Activated CD8-positive, alpha-beta memory T cell treated with anti-CD3 and anti-CD28 coated beads, Interleukin-2, amount 10 ng/mL, durations not matched to agents 7 days and 5 days (primary cell): ENCODE data around the gene CFAP58. TPM values are rescaled to one million over a fixed set of nuclear protein-coding genes. Genes with fewer than 3 reads are reported as not detected.

Experiments
- ATAC-seq: fragments of 150-1000 bp; cut with Tn5 transposase; one replicate; pipeline ENCODE4 v1.10.0; 2021; ENCODE audit warnings: moderate library complexity
- CTCF ChIA-PET: fragments of 350-600 bp; sonication (Branson Sonifier 250); formaldehyde crosslinking; loops from one replicate; lab custom pipeline; 2021; ENCODE audit warnings: antibody characterized with exemption; lab: Charles Lee
- DNase-seq: peaks from one replicate; pipeline ENCODE4 v3.0.0-alpha.2; 2020
- H3K27ac Mint-ChIP-seq: one replicate; pipeline ENCODE4 v1.8.0; 2021; ENCODE audit warnings: mild to moderate bottlenecking, mixed read lengths
- H3K27me3 Mint-ChIP-seq: one replicate; pipeline ENCODE4 v1.8.0; 2021; ENCODE audit warnings: mixed read lengths
- H3K36me3 Mint-ChIP-seq: one replicate; pipeline ENCODE4 v1.8.0; 2021; ENCODE audit warnings: mild to moderate bottlenecking, mixed read lengths
- H3K4me1 Mint-ChIP-seq: one replicate; pipeline ENCODE4 v1.8.0; 2021; ENCODE audit warnings: mixed read lengths
- H3K4me3 Mint-ChIP-seq: one replicate; pipeline ENCODE4 v1.8.0; 2021; ENCODE audit warnings: mild to moderate bottlenecking, moderate library complexity, mixed read lengths
- H3K9me3 Mint-ChIP-seq: one replicate; pipeline ENCODE4 v1.8.0; 2022; ENCODE audit warnings: low read depth, mixed read lengths
- total RNA-seq, 2 experiments: library from RNA; stranded (reverse); gene quantifications; one replicate each; pipeline ENCODE4 v1.2.3, GENCODE V29; 2021

The CFAP58 gene, protein sequence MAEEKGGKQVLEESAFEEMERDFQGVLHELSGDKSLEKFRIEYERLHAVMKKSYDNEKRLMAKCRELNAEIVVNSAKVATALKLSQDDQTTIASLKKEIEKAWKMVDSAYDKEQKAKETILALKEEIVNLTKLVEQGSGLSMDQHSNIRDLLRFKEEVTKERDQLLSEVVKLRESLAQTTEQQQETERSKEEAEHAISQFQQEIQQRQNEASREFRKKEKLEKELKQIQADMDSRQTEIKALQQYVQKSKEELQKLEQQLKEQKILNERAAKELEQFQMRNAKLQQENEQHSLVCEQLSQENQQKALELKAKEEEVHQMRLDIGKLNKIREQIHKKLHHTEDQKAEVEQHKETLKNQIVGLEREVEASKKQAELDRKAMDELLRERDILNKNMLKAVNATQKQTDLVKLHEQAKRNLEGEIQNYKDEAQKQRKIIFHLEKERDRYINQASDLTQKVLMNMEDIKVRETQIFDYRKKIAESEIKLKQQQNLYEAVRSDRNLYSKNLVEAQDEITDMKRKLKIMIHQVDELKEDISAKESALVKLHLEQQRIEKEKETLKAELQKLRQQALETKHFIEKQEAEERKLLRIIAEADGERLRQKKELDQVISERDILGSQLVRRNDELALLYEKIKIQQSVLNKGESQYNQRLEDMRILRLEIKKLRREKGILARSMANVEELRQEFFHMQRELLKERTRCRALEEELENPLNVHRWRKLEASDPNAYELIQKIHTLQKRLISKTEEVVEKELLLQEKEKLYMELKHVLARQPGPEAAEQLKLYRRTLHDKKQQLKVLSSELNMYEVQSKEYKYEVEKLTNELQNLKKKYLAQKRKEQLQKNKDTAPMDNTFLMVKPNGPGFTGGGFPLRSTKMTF
- total RNA-seq = under 1 TPM; 0.56 to 0.64 TPM

DNA sequence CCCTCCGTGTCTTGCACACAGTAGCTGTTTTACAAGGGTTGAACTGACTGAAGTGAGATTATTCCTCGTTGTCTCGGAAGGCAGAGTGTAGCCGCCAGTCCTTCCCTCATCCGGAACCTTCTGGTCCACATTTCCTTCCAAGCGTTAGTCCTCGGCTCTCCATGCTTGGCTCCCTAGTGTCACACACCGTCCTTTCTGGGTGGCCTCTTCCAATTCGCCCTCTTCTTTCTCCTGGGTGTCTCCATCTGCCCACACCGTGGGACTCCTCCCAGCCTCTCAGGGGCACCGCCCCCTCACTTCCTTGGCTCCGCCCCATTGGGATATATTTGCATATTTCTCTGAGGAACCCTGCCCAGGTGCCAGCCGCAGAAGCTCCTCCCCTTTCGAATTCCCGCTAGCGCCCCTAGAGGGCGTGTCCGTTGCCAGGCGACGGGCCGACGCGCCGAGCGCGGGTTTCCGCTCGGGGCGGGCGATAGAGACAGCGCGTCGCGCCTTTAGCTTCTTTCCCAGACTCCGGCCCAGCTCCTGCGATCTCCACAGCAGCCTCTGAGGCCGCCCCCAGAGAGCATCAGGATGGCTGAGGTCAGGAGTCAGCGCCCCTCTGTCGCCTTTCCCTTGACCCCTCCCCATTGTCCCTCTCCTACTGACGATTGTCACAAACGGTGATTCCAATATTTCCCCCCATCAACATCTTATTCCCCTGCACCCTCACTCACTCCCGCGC lies at the start of gene CFAP58:
CFAP58 (plus strand) TSS at position 509 of the 724 bp plus-strand sequence; CDS start at position 574, 65 bp downstream.
- Mint-ChIP-seq H3K4me3 (no peak within 1 kb of the TSS), H3K9me3 (no peaks in the 10 kb centered on the region), H3K27ac (peak within 1 kb of the TSS; percentile 82)

DNA sequence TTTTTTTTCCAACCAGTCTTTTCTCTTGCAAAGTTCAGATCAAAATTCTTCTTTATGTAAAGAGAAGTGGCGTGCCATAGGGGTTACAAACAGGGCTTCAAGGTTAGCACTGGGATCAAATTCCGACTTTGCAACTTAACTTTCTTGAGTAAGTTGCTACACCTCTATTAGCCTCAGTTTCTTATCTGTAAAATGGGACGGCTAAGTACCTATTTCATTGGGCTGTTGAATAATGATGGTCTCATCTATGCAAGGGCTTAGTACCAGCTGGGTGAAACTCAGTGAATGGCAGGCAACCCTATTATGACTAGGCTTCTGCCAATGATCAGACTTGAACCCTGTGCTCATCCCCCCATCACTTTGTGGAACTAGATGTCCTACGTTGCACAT lies 49.3 kb upstream of the CFAP58 start:
- Mint-ChIP-seq H3K27ac (no peak overlapping the region), H3K4me3 (no peak overlapping the region), H3K4me1 (peaks cover 46% of the 10 kb centered on the region), H3K36me3 (peaks cover 6% of the 10 kb centered on the region), H3K9me3 (peaks cover 4% of the 10 kb centered on the region), H3K27me3 (no peaks in the 10 kb centered on the region)
- DNase-seq (no peak), ATAC-seq (no peak)
- CTCF ChIA-PET = interaction anchor here (1.0 to 14.7 kb wide), 7 partner anchors 9 to 46 kb away, joined by 3 to 270 read pairs (median 11); partner anchors contain the start of gene CFAP58

More for the DNA sequence above, at the start of gene CFAP58:
- H3K27me3 Mint-ChIP-seq = no peaks in the 10 kb centered on the region
- peak; percentile 96 for DNase-seq
- ATAC-seq = peak; percentile 94
- CTCF ChIA-PET = interaction anchor here (0.8 to 10.1 kb wide), 23 partner anchors 8 to 85 kb away, joined by 3 to 270 read pairs (median 5); partner anchors contain the start of genes GSTO2 and ITPRIP
- peaks cover 10% of the 10 kb centered on the region for H3K4me1 Mint-ChIP-seq
- H3K36me3 Mint-ChIP-seq = no peaks in the 10 kb centered on the region

DNA sequence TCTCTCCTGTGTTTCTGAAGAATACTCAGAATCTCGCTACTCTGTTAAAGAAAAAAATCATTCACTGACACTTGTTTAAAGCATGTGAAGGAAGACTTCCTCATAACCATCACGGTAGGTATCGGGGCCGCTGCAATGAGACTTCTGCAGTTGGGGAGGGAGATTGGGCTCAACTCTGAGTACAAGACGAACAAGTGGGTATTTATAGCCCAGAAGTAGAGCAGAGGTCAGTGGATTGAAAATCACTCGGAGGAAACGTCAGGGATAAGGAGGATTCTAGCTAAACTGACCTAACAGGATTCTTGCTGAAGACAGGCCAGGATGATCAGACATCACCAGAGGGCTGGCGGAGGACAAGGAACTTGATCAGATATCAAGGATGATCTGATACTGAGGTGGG lies 48.7 kb upstream of the CFAP58 start:
- H3K4me3 Mint-ChIP-seq = no peak overlapping the region
- H3K27me3 Mint-ChIP-seq = no peaks in the 10 kb centered on the region
- no peak for DNase-seq
- peaks cover 4% of the 10 kb centered on the region for H3K9me3 Mint-ChIP-seq
- peaks cover 49% of the 10 kb centered on the region for H3K4me1 Mint-ChIP-seq
- peaks cover 8% of the 10 kb centered on the region for H3K36me3 Mint-ChIP-seq
- no peak overlapping the region for H3K27ac Mint-ChIP-seq
- CTCF ChIA-PET = interaction anchor here (1.1 to 14.7 kb wide), 19 partner anchors 9 to 69 kb away, joined by 3 to 270 read pairs (median 8); partner anchors contain the start of genes CFAP58, GSTO1 and ITPRIP
- ATAC-seq = no peak

DNA sequence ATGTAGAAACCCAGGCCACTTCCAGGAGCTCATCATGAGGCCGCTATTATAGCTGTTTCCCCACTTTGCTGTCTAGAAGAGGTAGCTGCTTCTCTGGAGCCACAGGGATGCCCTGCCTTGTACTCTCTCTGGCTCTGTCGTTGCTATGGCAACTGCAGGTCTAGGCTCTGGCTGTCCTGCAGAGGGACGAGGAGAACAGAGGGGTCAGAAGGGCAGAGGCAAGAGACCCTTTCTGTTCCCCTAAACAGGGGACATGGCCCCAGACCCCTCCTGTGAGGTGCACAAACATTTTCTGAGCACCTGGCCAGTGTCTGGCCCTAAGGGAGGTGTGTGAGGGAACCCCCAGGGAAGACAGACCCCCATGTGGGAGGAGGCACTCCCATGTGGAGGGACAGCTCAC lies 46.7 kb upstream of the CFAP58 start:
- Mint-ChIP-seq H3K27ac (no peak overlapping the region), H3K9me3 (peaks cover 4% of the 10 kb centered on the region), H3K36me3 (peaks cover 15% of the 10 kb centered on the region), H3K27me3 (no peaks in the 10 kb centered on the region), H3K4me3 (no peak overlapping the region), H3K4me1 (peaks cover 44% of the 10 kb centered on the region)
- DNase-seq (no peak), ATAC-seq (no peak)
- CTCF ChIA-PET = interaction anchor here (1.0 to 14.7 kb wide), 12 partner anchors 9 to 43 kb away, joined by 3 to 270 read pairs (median 8); partner anchors contain the start of genes CFAP58 and ITPRIP

DNA sequence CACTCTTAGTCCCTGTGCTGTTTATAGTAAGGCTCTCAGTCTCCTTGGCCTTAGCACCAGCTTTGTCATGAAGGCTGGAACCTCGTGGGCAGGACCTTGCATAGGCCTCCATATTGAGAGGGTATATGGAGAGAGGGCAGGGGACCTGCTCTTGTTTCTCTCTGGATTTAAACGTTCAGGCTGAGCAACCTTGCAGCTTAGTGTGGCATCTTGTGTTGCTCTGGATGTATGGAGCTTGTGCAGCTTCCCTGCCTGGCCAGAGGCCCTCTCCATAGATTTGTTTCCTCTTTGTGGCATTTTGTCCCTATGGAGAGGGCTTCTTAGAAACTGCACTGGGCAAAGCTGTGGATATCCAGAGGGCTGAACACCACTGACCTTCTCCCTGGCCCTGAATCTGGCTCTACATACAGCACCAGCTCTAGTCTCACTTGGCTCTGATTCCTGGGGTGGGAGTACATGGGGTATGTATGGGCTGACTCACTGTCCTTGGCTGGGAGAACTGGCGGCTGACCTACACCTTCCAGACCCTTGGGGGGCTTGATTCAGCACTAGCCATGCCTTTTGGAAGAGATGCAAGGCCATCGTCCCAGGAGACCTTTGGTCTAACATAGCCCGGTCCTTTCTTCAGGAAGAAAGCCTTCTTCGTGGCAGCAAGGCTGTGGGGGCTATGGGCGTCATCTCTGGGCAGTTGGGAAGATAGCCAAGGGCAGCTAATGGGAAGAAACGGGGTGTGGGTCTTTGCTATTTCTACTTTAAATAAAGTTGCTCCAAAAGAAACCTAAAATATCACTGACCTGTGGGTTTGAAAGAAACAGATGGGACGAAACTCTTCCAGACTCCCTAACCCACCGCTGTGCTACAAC lies 45.8 kb upstream of the CFAP58 start:
- Mint-ChIP-seq H3K27ac (peak overlapping the region; percentile 69), H3K4me1 (peaks cover 44% of the 10 kb centered on the region), H3K27me3 (no peaks in the 10 kb centered on the region), H3K4me3 (no peak overlapping the region), H3K9me3 (peaks cover 4% of the 10 kb centered on the region), H3K36me3 (peaks cover 20% of the 10 kb centered on the region)
- CTCF ChIA-PET = interaction anchor here (1.0 to 14.7 kb wide), 9 partner anchors 10 to 60 kb away, joined by 3 to 270 read pairs (median 5); partner anchors contain the start of genes CFAP58 and ITPRIP
- ATAC-seq = no peak
- no peak for DNase-seq

DNA sequence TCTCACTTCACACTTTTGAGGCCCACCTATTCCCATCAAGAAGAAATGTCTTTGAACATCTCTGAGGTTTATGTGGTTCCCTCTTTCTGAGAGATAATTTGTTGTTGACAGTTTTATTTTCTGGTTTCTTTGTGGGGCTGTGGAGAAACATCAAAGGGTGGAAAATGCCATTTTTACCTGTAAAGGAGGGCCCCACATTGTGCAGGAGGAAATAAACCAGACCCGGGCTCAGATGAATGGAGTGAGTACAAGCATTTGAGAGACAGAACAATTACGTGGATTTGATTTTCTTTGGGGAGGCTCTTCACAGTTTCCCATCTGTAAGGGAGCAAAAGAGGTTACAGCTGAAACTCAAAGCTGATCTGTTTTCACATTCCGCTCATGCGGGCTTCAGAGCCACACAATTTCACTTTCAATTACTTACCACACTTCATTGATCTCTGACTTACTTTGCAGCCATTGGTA lies 45.2 kb upstream of the CFAP58 start:
- DNase-seq (peak; percentile 57), ATAC-seq (peak; percentile 59)
- no peak overlapping the region for H3K4me3 Mint-ChIP-seq
- H3K9me3 Mint-ChIP-seq = no peaks in the 10 kb centered on the region
- CTCF ChIA-PET = interaction anchor here (1.5 to 14.7 kb wide), 7 partner anchors 13 to 61 kb away, joined by 3 to 270 read pairs (median 26); partner anchors contain the start of genes CFAP58 and ITPRIP
- H3K27me3 Mint-ChIP-seq = no peaks in the 10 kb centered on the region
- peaks cover 23% of the 10 kb centered on the region for H3K36me3 Mint-ChIP-seq
- peak overlapping the region; percentile 69 for H3K27ac Mint-ChIP-seq
- peaks cover 39% of the 10 kb centered on the region for H3K4me1 Mint-ChIP-seq

DNA sequence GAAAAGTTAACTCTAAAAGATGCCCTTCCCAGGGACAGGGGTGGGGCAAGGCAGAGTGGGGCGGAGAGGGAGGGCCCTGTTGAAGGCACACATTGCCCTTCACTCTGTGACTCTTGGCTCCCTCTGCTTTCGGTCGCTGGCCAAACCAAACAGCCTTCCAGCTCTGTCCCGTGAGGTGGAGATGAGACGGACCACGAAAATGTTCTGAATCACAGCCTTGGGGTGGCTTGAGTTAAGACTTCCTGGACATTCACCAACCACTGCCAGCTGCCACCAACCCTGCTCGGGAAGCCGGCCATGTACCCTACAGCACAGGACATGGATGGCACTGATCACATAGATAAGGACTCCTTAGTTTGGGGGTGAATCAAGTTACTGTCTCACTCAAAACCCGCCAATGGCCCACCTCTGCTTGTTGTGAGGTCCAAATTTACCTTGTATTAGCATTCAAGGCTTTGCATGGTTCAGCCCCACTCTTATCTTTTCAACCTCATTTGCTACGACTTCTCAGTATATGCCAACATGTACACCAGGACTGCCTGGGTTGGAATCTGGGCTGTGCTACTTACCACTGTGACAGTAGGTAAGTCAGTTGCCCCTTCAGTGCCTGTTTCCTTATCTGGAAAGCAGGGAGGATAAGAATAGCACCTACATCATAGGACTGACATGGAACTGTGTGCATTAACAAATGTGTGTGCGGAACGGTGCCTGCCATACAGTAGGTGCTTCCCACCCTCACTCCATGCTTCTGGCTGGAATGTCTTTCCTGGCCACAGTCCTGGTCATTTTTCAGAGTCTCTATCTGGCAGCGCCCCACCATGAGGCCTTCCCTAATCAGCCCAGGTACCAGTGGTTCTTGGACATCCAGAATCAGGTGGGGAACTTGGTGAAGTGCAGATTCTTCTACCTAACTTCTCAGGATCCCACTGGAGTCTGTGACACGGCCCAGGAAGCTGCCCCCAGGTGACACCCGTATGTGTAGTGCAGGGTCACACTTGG lies 43.4 kb upstream of the CFAP58 start:
- H3K27ac Mint-ChIP-seq = no peak overlapping the region
- H3K4me3 Mint-ChIP-seq = no peak overlapping the region
- peaks cover 31% of the 10 kb centered on the region for H3K4me1 Mint-ChIP-seq
- H3K36me3 Mint-ChIP-seq = peaks cover 29% of the 10 kb centered on the region
- CTCF ChIA-PET = interaction anchor here (0.8 to 14.7 kb wide), 4 partner anchors 19 to 40 kb away, joined by 3 to 270 read pairs (median 7); partner anchors contain the start of gene CFAP58
- DNase-seq (no peak), ATAC-seq (no peak)
- H3K27me3 Mint-ChIP-seq = no peaks in the 10 kb centered on the region
- H3K9me3 Mint-ChIP-seq = no peaks in the 10 kb centered on the region

DNA sequence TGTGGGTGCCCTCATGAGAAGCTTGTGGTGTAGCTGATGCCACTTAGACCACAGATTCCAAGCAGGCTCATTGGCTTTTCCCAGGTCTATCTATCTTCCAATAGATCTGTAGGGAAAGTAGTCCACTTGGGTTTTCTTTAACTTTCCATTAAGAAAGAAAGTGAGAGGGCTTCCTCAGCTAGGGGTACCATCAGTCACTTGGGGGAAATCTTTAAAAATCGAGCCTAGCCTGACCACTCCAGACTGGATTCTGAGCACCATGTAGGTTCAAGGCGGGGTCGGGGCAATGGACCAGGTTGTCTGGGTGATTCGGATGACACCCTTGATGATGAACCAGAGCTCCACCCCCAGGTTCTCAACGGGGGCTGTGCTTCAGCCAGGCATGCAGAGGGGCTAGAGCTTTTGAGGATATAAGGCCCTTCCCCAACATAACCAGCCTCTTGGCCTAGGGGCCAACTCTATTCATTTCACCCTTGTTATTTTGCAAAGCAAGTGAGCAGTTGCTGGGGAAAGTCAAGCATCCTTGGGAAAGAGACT lies 42.4 kb upstream of the CFAP58 start:
- Mint-ChIP-seq H3K4me1 (peaks cover 25% of the 10 kb centered on the region), H3K9me3 (no peaks in the 10 kb centered on the region), H3K4me3 (no peak overlapping the region), H3K27ac (no peak overlapping the region), H3K36me3 (peaks cover 32% of the 10 kb centered on the region), H3K27me3 (no peaks in the 10 kb centered on the region)
- CTCF ChIA-PET = interaction anchor here (0.8 to 14.7 kb wide), 5 partner anchors 10 to 39 kb away, joined by 3 to 270 read pairs (median 4); partner anchors contain the start of genes CFAP58 and ITPRIP
- no peak for DNase-seq
- no peak for ATAC-seq

DNA sequence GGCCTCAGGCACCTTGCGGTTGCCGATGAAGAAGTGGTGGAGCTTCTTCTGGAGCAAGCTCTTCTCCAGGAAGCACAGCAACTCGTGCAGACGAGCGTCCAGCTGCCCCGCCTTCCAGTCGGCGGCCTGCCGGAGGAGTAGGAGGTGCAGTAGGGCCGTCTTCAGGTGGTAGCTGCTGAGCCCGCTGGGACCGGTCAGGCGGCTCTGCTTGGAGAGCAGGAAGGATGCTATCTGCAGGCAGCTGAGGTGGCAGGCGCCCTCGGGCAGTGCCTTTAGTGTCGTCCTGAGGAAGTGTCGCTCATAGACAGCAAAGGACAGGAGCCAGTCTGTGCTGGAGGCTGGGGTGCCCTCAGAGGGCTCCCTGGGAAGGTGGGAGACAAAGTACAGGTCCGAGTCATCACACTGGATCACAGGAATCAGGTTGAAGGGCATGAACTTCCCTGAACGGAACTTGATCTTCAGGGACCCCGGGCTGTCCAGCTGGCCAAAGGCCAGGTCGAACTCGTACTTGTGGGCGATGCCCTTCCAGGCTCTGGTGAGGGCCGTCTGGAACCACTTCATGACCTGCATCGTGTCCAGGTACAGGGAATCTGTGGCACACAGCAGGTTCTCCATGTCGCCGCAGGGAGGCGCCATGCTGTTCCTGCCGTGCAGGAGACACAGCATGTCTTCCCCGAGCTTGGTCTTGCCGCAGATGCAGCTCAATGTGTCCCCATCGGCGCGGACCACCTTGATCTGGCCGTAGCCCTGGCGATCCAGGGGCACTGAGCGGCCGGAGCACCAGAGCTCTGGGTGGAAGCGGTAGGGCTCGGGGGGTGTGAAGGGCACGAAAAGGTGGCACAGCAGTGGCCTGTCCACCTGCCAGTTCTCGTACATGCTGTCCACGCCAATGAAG lies 38.8 kb upstream of the CFAP58 start:
- peaks cover 26% of the 10 kb centered on the region for H3K36me3 Mint-ChIP-seq
- H3K4me3 Mint-ChIP-seq = no peak overlapping the region
- peaks cover 5% of the 10 kb centered on the region for H3K4me1 Mint-ChIP-seq
- no peaks in the 10 kb centered on the region for H3K9me3 Mint-ChIP-seq
- no peaks in the 10 kb centered on the region for H3K27me3 Mint-ChIP-seq
- CTCF ChIA-PET = interaction anchor here (1.1 to 14.7 kb wide), 6 partner anchors 9 to 41 kb away, joined by 3 to 270 read pairs (median 8); partner anchors contain the start of genes CFAP58 and ITPRIP
- DNase-seq (no peak), ATAC-seq (no peak)
- H3K27ac Mint-ChIP-seq = no peak overlapping the region

DNA sequence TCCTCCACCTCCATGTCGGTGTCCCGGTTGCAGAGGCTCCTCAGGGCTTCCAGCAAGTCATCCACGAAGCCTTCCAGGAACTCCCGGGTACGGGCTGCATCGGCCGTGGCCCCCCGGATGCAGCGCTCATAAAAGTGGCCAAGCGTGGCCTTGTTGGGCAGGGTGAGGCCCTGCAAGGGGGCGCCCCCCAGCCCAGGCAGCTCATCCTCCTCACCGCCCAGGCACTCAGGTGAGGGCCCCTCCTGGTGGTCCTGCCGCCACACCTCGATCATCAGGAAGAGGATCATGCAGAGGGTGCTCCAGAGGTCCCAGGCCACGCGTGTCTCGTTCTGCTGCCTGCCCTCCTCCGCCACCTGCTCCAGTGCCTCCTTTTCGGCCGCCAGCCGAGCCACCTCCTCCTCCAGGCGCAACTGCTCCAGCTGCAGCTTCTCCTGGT lies 38.1 kb upstream of the CFAP58 start:
- Mint-ChIP-seq H3K9me3 (no peaks in the 10 kb centered on the region), H3K36me3 (peaks cover 23% of the 10 kb centered on the region), H3K27me3 (no peaks in the 10 kb centered on the region), H3K27ac (no peak overlapping the region), H3K4me1 (peaks cover 6% of the 10 kb centered on the region), H3K4me3 (no peak overlapping the region)
- ATAC-seq (no peak), DNase-seq (no peak)
- CTCF ChIA-PET = interaction anchor here (1.2 to 14.7 kb wide), 4 partner anchors 11 to 41 kb away, joined by 4 to 270 read pairs (median 8); partner anchors contain the start of genes CFAP58 and ITPRIP
